HCT116 (cell line): ENCODE measurements around the gene DR1.

Source experiments
- CTCF ChIP-seq, 3 experiments: fragments of 200-600 bp in 1 of 3; sonication (generic) in 1 of 3; IDR thresholded peaks in 2 of 3; conservative IDR thresholded peaks in 1 of 3; 2 replicates each; pipeline ENCODE4 v1.5.1; 2012 to 2017; ENCODE audit warnings: low read depth in 2 of 3, low read length in 2 of 3, antibody characterized with exemption in 1 of 3, borderline replicate concordance in 1 of 3, control low read depth in 1 of 3, mild to moderate bottlenecking in 1 of 3, mixed read lengths in 1 of 3, mixed run types in 1 of 3, moderate library complexity in 1 of 3; ENCODE audit not compliant: insufficient read depth in 1 of 3
- POLR2A ChIP-seq: IDR thresholded peaks from 2 replicates; pipeline ENCODE4 v1.7.0; 2011; ENCODE audit warnings: borderline replicate concordance; ENCODE audit not compliant: insufficient read depth, insufficient read length; ENCODE audit errors: extremely low read depth
- ZBTB33 ChIP-seq: IDR thresholded peaks from 2 replicates; pipeline ENCODE4 v1.6.1; 2011; ENCODE audit warnings: mild to moderate bottlenecking, low read length, moderate library complexity; ENCODE audit not compliant: insufficient replicate concordance; ENCODE audit errors: extremely low read depth

DNA sequence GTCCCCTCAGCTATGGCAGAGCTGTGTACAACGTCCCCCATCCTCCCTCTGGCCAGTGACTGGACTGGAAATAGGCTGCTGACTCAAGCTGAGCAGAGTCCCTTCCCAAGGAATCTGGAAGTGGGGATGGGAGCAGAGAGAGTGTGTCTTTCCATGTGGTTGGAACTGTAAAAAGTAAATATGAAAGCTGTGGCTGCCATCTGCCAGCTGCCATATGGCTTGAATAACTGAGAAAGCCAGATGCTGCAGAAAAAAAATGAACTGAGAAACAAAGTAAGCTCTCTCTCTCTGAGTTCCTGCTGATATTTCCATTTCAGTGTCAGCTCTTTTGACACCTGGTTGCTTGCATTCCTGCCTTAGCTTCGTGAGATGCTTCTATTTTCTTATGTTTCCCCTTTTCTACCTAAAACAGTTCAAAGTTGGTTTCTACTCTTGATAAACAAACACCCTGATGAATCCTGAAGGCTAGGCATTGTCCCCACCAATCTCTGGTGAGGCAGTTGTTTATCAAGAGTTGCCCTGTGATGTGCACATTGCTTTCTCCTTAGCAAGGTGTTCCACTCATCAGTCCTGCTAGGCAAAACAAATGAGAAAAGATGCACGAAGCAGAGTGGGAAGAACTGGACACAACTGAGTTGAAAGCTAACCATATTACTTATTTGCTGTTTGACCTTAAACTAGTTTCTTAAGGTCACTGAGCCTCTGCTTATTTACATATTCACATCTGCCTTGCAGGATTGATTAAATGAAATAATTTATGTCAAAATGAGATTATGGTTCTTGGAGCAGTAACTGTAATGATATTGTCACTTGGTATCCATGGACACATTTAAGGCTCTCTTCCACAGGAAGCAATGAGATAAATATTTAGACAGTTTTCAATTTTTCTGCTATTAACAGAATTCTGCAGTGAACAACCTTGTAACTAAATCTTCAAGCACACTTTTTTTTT lies 16.6 kb upstream of the DR1 start:
- TF ChIP-seq POLR2A: no peak
- TF ChIP-seq CTCF (IDR thresholded peaks at IDR 0.05 in 2 of 3, conservative IDR thresholded peaks at IDR 0.05 in 1 of 3; ENCODE audit: borderline replicate concordance in 1 of 3, insufficient read depth in 1 of 3, low read depth in 2 of 3, low read length in 2 of 3): no peak
- no peak for TF ChIP-seq ZBTB33
